NT2/D1 (cell line): ENCODE results near the gene DYNLT4.

Source experiments
- DNase-seq: peaks from one replicate; pipeline ENCODE4 v3.0.0-alpha.2; 2011; ENCODE audit warnings: low read depth, low spot score
- H3K27me3 ChIP-seq: 2 replicates; pipeline ENCODE4 v1.6.0; 2011; ENCODE audit warnings: mild to moderate bottlenecking; ENCODE audit not compliant: insufficient read length, insufficient read depth
- H3K36me3 ChIP-seq: 2 replicates; pipeline ENCODE4 v1.6.1; 2011; ENCODE audit warnings: mild to moderate bottlenecking, low read length, mixed read lengths; ENCODE audit not compliant: insufficient read depth, insufficient read length
- H3K4me1 ChIP-seq: 2 replicates; pipeline ENCODE4 v1.5.1; 2011; ENCODE audit not compliant: insufficient read depth, insufficient read length
- H3K4me3 ChIP-seq: 2 replicates; pipeline ENCODE4 v1.5.1; 2011; ENCODE audit warnings: low read depth; ENCODE audit not compliant: insufficient read length
- H3K9ac ChIP-seq: 2 replicates; pipeline ENCODE4 v1.6.0; 2011; ENCODE audit warnings: low read depth; ENCODE audit not compliant: insufficient read length
- H3K9me3 ChIP-seq: 2 replicates; pipeline ENCODE4 v1.5.1; 2011; ENCODE audit warnings: mild to moderate bottlenecking, low read length; ENCODE audit not compliant: insufficient read depth
- SUZ12 ChIP-seq: IDR thresholded peaks from 2 replicates; pipeline ENCODE4 v1.6.1; 2011; ENCODE audit not compliant: insufficient read length, insufficient read depth; ENCODE audit errors: extremely low read depth
- YY1 ChIP-seq: IDR thresholded peaks from 2 replicates; pipeline ENCODE4 v1.6.1; 2011; ENCODE audit not compliant: insufficient read length, insufficient read depth
- ZNF274 ChIP-seq: IDR thresholded peaks from 2 replicates; pipeline ENCODE4 v1.6.1; 2011; ENCODE audit warnings: mild to moderate bottlenecking, low read depth, low read length

Gene DYNLT4

DNA sequence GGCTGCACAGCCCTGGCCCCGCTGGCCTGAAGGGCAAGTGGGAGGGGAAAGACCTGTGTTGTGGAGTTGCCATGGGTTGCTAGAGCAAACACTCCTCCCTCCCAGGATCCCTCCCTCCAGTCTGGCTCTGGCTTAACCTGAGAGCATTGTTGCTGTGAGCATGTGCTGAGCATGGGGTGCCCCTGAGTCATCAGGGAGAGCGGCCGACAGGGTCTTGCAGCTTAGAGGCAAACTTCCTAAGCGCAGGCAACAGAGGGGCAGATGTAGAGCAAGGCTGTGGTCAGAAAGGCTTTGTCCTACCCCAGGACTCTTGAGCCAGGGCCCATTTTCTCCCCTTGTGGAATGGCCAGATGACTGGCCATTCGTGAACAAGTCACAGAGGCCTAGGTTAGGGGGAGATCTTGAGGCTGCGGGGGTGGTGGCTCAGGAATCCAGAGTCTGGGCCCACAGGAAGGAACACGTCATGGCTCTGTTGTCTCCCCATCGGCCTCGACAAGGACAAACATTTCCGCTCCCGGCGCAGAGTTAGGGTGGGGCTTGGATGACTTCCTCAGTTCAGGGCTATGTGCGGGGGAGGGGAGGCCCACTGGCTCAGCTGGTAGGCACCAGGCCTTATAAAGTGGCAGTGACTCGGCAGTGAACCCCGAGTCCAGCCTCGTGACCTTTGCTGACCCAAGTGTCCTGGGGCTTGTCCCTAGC lies 362 bp upstream of the DYNLT4 start:
- DNase-seq: peak; percentile 99
- H3K4me1 ChIP-seq: peaks cover 52% of the 10 kb centered on the region
- no peaks in the 10 kb centered on the region for H3K9me3 ChIP-seq
- TF ChIP-seq ZNF274 (no peak), SUZ12 (no peak), YY1 (peak; percentile 18)
- no peaks in the 10 kb centered on the region for H3K27me3 ChIP-seq
- peak overlapping the region; percentile 6 for H3K4me3 ChIP-seq
- H3K36me3 ChIP-seq: peaks cover 47% of the 10 kb centered on the region
- H3K9ac ChIP-seq: peak overlapping the region; percentile 84

DNA sequence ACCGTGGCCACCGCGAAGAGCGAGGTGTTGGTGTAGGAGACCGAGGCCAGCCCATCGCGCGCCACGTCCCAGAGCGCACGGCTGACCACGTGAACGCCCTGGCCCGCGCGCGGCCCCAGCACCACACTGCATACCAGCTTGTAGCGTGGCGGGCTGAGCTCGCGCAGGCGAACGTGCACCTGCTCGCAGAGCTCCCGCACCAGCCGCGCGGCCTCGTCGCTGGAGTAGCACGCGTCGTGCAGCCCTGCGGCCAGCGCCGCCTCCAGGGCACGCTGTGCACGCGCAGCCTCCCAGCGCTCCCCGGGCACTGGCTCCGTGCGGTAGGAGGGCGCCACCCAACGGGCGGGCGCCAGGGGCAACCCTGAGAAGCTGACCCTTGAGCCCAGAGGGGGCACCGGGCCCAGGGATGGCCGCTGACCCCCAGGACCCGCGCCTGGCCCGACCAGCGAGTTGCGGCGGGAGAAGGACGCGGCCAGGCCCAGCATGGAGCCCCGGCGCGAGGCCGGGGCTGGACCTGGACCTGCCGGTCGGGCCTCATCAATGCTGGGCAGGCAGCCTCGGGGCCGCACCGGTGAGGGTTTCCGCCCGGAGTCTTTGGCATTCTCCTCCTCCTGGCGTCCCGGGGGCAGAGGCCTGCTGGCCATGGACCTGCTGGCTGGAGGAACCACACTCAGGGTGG lies 987 bp downstream of the DYNLT4 start:
- Histone ChIP-seq H3K4me1 (peaks cover 54% of the 10 kb centered on the region), H3K9me3 (no peaks in the 10 kb centered on the region), H3K4me3 (peak overlapping the region; percentile 6), H3K27me3 (no peaks in the 10 kb centered on the region), H3K36me3 (peaks cover 56% of the 10 kb centered on the region), H3K9ac (peak overlapping the region; percentile 73)
- DNase-seq: no peak
- TF ChIP-seq YY1 (no peak), SUZ12 (no peak), ZNF274 (no peak)

DNA sequence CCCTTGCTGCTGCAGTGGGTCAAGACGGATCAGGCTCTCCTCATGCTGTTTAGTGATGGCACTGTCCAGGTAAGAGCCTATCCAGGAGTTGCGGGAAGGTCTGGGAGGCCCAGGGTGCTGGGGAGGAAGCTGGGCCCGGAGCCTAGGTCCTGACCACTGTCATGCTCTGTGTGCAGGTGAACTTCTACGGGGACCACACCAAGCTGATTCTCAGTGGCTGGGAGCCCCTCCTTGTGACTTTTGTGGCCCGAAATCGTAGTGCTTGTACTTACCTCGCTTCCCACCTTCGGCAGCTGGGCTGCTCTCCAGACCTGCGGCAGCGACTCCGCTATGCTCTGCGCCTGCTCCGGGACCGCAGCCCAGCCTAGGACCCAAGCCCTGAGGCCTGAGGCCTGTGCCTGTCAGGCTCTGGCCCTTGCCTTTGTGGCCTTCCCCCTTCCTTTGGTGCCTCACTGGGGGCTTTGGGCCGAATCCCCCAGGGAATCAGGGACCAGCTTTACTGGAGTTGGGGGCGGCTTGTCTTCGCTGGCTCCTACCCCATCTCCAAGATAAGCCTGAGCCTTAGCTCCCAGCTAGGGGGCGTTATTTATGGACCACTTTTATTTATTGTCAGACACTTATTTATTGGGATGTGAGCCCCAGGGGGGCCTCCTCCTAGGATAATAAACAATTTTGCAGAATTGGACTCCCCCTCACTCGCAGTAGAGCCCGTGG lies 1.7 kb downstream of the DYNLT4 start:
- peak overlapping the region; percentile 73 for H3K9ac ChIP-seq

DNA sequence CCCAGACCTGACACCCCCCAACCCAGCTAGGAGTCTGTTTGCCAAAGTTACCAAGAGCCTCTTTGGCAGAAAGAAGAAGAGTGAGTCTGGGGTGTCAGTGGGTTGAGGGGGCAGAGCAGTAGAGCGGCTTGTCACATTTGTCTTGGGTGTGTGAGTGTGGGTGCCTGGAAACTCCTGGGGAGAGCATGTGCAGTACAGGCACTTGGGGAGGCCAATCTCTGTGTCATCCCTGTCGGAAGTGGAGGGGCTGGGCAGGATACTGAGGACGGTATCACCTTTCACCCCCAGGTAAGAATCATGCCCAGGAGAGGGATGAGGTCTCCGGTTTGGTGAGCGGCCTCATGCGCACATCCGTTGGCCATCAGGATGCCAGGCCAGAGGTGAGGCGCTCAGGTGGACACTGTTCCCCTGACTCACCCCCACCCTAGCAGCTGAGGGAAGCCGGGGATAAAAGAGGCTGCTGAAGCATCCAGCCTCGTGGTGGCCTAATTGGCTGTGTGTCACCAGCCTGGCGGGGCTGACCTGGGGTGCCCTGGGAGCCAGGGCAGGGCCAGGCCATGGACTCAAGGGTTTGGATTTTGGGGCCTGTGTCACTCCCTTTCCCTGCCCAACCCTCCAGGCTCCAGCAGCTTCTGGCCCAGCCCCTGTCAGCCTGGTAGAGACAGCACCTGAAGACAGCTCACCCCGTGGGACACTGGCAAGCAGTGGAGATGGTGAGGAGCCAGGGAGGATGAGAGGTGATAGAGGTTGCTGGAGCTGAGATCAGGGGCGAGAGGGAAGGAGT lies 3.6 kb downstream of the DYNLT4 start:
- Histone ChIP-seq H3K9me3 (no peaks in the 10 kb centered on the region), H3K9ac (no peak overlapping the region), H3K27me3 (peaks cover 6% of the 10 kb centered on the region), H3K36me3 (peaks cover 53% of the 10 kb centered on the region), H3K4me3 (no peak overlapping the region), H3K4me1 (peaks cover 43% of the 10 kb centered on the region)
- no peak for DNase-seq
- TF ChIP-seq SUZ12 (no peak), YY1 (no peak), ZNF274 (no peak)

More for the DNA sequence above, 1.7 kb downstream of the DYNLT4 start:
- Histone ChIP-seq H3K9me3 (no peaks in the 10 kb centered on the region), H3K27me3 (peaks cover 5% of the 10 kb centered on the region), H3K36me3 (peaks cover 58% of the 10 kb centered on the region), H3K4me1 (peaks cover 52% of the 10 kb centered on the region), H3K4me3 (no peak overlapping the region)
- DNase-seq: no peak
- no peak for TF ChIP-seq ZNF274
- TF ChIP-seq SUZ12: no peak
- TF ChIP-seq YY1: no peak

DNA sequence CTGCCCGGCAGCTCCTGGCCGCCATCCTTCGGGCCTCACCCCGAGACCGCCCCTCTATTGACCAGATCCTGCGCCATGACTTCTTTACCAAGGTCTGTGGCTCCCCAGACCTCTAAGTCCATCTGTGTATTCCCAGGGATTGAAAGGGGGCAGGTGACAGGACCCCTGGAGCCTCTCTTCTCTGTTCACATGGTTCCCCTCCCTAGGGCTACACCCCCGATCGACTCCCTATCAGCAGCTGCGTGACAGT lies 4.2 kb downstream of the DYNLT4 start:
- Histone ChIP-seq H3K4me1 (peaks cover 40% of the 10 kb centered on the region), H3K4me3 (no peak overlapping the region), H3K9ac (no peak overlapping the region), H3K9me3 (no peaks in the 10 kb centered on the region), H3K36me3 (peaks cover 53% of the 10 kb centered on the region), H3K27me3 (peaks cover 6% of the 10 kb centered on the region)
- no peak for TF ChIP-seq YY1
- TF ChIP-seq ZNF274: no peak
- no peak for TF ChIP-seq SUZ12
- no peak for DNase-seq

DNA sequence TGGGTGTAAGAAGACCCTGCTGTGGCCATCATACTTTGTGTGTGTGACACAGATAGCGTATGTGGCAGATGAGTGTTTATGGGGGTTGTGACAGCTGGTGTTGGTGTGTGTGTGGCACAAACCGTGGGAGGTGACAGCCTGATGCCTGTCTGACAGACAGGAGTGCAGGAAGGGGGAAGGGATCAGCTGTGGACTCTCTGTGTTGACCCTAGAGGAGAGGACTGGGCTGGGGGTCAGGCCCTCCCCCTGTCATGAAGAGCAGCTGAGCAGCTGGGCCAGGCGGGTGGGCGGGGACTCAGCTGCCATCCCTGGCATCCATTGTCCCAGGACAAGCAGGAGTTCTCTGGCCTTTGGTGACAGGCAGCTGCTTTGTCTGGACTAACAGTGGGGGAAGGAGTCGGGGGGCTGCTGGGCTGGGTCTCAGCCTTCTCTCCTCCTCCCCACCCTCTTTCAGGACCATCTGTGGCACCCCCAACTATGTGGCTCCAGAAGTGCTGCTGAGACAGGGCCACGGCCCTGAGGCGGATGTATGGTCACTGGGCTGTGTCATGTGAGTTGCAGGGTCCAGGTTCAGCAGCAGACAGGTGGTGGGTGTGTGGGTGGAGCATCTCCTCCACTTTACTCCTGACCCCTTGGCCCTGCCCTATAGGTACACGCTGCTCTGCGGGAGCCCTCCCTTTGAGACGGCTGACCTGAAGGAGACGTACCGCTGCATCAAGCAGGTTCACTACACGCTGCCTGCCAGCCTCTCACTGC lies 4.7 kb downstream of the DYNLT4 start:
- peak overlapping the region; percentile 12 for H3K9ac ChIP-seq
- H3K4me3 ChIP-seq: no peak overlapping the region
- TF ChIP-seq SUZ12: no peak
- no peak for TF ChIP-seq ZNF274
- TF ChIP-seq YY1: no peak
- H3K9me3 ChIP-seq: no peaks in the 10 kb centered on the region
- no peak for DNase-seq
- peaks cover 53% of the 10 kb centered on the region for H3K36me3 ChIP-seq
- H3K4me1 ChIP-seq: peaks cover 36% of the 10 kb centered on the region
- H3K27me3 ChIP-seq: peaks cover 6% of the 10 kb centered on the region
